Muscle of arm (tissue), 12 donors: Measurements from ENCODE around the gene ACRBP. TPM values are rescaled to one million over a fixed set of nuclear protein-coding genes. Genes with fewer than 3 reads are reported as not detected.
A peak's percentile ranks its signal among the peaks of the same experiment; 100 is the strongest.
"Not testable (repeated sequence)": the region's sequence is repeated elsewhere in the genome, so short reads cannot be mapped to it uniquely, and the experiment has no call there.

Source experiments
- DNase-seq: peaks from one replicate; pipeline ENCODE4 v3.0.0-alpha.2; 2013
- polyA plus RNA-seq, 12 donors: library from polyadenylated mRNA; unstranded; fragments of 120-200 nt; gene quantifications; one replicate each; pipeline ENCODE4 v1.2.1, GENCODE V29; 2013; ENCODE audit not compliant: insufficient read length in 12 of 12

ACRBP gene
- polyA plus RNA-seq, 12 donors = 1.4 to 5.3 (median 2.7) TPM; not detected in 2

DNA sequence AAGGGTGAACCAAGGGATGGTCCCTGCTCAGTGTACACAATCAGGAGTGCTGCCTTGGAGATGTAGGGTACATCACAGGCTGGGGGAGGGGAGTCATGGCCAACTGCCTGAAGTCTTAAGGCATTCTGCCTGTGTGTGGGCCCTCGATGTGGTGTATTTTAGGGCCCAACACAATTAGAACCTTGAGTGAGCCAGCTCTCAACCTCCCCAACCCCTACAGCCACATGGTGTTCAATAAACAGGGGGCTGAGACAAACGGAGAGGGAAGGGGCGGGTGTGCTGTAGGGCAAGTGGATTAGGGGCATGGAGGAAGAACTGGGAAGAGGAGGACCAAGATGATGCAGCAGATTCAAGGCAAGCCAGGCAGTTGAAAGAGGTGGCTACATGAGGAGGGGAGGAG, 31.4 kb downstream of the ACRBP start:
- DNase-seq = no peak

- DNase-seq = no peak
These were observed 32.6 kb downstream of the ACRBP start for GRCh38 chr12:6614513-6615172.

- DNase-seq = peak; percentile 95
These were observed 33.3 kb downstream of the ACRBP start for GRCh38 chr12:6613776-6614512.

DNA sequence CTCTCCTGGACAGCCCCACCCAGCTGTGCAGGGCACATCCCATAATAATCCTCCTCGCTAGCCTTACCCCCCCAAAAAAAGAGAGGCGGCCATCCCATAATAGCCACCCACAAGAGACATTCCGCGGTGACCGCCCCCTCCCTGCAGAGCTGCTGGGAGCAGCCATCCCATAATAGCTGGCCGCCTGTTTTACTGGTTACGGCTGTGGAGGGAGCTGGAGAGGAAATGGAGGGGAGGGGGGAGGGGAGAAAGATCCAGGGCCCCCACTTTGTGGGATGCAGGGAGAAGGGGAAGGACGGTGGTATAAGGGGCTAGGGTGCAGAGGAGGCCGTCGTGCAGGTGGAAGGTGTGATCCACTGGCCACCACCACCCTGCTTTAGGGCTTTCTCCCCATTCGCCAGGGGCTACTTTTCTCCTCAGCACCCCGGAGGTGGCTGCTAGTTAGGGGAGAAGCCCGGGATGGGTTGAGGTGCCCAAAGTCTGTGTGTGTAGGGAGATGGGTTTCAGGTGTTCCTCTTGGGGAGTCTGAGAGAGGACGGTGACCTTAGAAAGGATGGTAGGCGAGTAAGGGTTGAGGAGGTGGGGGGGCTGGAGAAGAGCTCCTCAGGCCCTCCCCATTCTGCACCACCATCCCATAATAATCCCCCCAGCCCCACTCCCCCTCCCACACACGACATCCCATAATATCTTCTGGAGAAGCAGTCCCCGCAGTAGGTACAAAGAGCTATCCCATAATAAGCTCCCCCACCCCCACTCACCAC, 34.0 kb downstream of the ACRBP start:
- peak; percentile 80 for DNase-seq

GRCh38 chr12:6612652-6613014, 34.6 kb downstream of the ACRBP start:
- no peak for DNase-seq

DNA sequence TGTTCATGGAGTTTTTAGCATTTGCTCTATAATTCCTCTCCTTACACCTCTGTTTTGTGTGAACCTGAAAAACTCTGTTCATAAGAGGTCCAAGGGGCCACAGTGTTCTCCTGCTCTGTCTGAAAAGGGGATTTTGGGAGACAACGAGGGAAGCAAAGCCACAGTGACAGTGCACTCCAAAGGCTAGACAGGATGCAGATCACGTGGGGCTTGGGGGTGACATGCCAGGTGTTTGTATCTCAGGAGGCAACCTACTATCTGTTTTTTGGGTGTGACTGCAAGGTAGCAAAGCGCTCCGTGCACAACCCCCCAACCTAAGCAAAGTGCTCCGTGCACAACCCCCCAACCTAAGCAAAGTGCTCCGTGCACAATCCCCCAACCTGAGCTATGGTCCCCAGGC, 35.0 kb downstream of the ACRBP start:
- no peak for DNase-seq

- no peak for DNase-seq
These were observed 38.5 kb downstream of the ACRBP start for GRCh38 chr12:6608592-6609281.

- DNase-seq = peak; percentile 71
These were observed 39.3 kb downstream of the ACRBP start for GRCh38 chr12:6607751-6608591.

DNA sequence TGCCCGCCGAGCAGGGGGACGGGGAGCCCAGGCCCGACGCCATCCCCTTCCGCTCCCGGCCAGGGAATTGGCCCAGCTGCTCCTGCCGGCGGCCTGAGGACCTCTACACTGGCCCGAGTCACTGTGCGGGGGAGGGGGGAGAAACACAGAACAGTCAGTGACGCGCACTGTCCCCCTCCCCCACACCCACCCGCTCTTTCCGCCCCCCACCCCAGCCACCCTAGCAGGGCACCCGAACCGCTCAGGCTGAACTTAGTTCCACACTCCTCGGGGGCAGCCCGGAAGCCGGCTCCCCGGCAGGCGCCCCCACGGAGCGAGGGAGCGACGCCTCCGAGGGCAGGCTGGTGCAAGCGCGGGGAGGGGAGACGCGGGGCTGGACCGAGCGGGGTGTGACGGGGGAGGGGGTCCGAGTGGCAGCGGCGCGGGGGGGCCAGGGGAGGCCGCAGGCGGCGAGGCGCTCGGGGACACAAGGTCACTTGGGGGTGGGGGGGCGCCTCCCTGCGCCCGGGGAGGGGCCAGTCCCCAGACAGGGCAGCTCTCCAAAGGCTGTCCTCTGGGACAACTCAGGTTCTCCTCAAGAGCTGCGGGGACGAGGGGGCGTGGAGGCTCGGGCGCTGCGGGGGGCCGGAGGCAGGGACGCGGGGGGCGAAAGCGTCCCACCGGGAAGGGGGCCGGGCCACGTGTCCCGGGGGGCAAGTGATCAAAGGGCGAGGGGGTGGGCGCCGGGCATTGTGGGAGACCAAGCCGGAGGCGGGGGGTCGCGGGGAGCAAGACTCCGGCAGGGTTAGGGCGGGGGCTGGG, 40.7 kb downstream of the ACRBP start:
- DNase-seq = no peak

- no peak for DNase-seq
These were observed 41.6 kb downstream of the ACRBP start for GRCh38 chr12:6605421-6606330.

DNA sequence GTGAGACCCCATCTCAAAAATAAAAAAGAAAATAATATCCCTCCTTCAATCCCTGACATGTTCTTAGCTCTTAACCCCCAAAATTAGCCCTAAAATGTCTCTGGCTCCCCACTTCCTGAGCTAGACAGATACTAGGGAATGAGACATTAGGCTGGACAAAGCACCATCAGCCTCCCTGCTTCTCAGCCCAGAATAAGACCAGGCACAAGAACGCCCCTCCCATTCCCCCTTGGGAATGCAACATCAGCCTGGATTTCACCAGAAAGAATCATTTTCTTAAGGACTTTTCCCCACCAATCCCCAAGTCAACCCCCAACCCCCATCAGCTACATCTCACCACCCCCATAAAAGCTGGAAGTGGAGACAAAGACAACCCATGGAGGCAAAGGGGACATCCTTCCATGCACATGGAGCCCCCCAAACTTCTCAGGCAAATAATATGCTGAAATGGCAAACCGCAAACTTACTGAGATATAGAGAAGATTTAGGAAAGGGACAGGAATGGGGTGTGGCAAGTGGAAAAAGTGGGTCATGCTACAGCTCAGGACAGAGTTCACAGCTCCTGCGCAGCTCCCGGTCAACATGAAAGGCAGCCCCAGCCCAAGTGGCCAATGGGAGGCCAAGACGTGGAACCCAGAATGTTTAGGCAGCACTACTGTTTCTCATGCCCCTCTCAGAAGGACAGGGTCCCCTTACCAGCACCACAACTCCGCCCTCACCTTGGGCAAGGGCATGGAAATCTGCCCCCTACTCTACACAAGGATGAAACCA, 42.8 kb downstream of the ACRBP start:
- DNase-seq = no peak

GRCh38 chr12:6603095-6603567, 44.1 kb downstream of the ACRBP start:
- no peak for DNase-seq

- no peak for DNase-seq
These were observed 44.7 kb downstream of the ACRBP start for GRCh38 chr12:6602526-6602925.

GRCh38 chr12:6595673-6596072, 51.6 kb downstream of the ACRBP start:
- DNase-seq = not testable (repeated sequence)

DNA sequence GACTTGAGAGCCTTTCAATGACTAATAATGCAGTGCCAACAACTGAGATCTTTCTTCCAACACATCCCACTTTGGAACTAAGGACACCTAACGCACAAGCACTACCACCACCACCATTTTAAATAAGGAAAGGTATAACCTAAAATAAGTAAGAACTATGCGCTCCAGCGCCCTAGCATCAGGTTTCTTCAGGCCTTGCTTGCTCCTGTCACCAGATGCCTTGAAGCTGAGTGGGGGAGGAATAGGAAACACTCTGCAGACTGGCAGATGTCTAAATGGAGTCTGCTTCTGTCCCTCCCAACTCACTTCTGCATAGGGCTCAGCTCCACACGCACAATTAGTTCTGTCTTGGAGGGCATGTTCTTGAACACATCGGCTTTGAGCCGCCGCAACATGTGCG, 55.1 kb downstream of the ACRBP start:
- no peak for DNase-seq
